Mesodermal cell (in vitro differentiated cells): ENCODE data around the gene PARVB.

Source experiments
- H3K27ac ChIP-seq: 2 replicates; pipeline ENCODE4 v1.7.0; 2013; ENCODE audit warnings: mild to moderate bottlenecking, low read depth, low read length, moderate library complexity; ENCODE audit not compliant: severe bottlenecking
- H3K36me3 ChIP-seq: 2 replicates; pipeline ENCODE4 v1.7.1; 2013; ENCODE audit warnings: mild to moderate bottlenecking, low read length, moderate library complexity; ENCODE audit not compliant: control insufficient read depth, insufficient read depth
- H3K4me1 ChIP-seq: one replicate; pipeline ENCODE4 v1.7.1; 2013; ENCODE audit warnings: mild to moderate bottlenecking, low read length; ENCODE audit not compliant: insufficient read depth, control insufficient read depth, poor library complexity, severe bottlenecking
- H3K4me3 ChIP-seq: 2 replicates; pipeline ENCODE4 v1.7.0; 2013; ENCODE audit warnings: low read length, control low read depth, mild to moderate bottlenecking; ENCODE audit not compliant: insufficient read depth, poor library complexity, severe bottlenecking; ENCODE audit errors: extremely low read depth
- H3K9me3 ChIP-seq: 2 replicates; pipeline ENCODE4 v1.7.1; 2013; ENCODE audit warnings: mild to moderate bottlenecking, low read length, moderate library complexity; ENCODE audit not compliant: control insufficient read depth
- WGBS, 2 experiments: methylation state at CpG; one replicate each; pipeline ENCODE4 v1.1.5; 2013; ENCODE audit warnings: missing lambda C conversion rate in 2 of 2; ENCODE audit not compliant: insufficient coverage in 2 of 2; 5-methylcytosine and 5-hydroxymethylcytosine counted together

The PARVB gene

GRCh38 chr22:44076825-44077224, 52.7 kb downstream of the PARVB start:
- Histone ChIP-seq H3K4me1 (no peaks in the 10 kb centered on the region), H3K36me3 (no peaks in the 10 kb centered on the region), H3K27ac (no peak overlapping the region), H3K9me3 (no peaks in the 10 kb centered on the region), H3K4me3 (no peak overlapping the region)
- 84 to 95% methylated on average over 7 to 8 of the region's 8 CpGs for WGBS, 2 experiments

- Histone ChIP-seq H3K27ac (no peak overlapping the region), H3K9me3 (peaks cover 5% of the 10 kb centered on the region), H3K4me1 (no peaks in the 10 kb centered on the region), H3K36me3 (no peaks in the 10 kb centered on the region), H3K4me3 (no peak overlapping the region)
- WGBS, 2 experiments: 45 to 51% methylated on average over 23 to 25 of the region's 27 CpGs
Measured at GRCh38 chr22:44080936-44081861, 57.1 kb downstream of the PARVB start.

- Histone ChIP-seq H3K4me1 (no peaks in the 10 kb centered on the region), H3K36me3 (no peaks in the 10 kb centered on the region), H3K9me3 (peaks cover 5% of the 10 kb centered on the region), H3K27ac (no peak overlapping the region), H3K4me3 (no peak overlapping the region)
- WGBS, 2 experiments: 74 to 83% methylated on average over 4 of the region's 9 CpGs
Measured at GRCh38 chr22:44082801-44083200, 58.7 kb downstream of the PARVB start.

- Histone ChIP-seq H3K36me3 (no peaks in the 10 kb centered on the region), H3K4me1 (no peaks in the 10 kb centered on the region), H3K27ac (no peak overlapping the region), H3K4me3 (no peak overlapping the region), H3K9me3 (peaks cover 5% of the 10 kb centered on the region)
- WGBS, 2 experiments: 89 to 95% methylated on average over 5 to 10 of the region's 11 CpGs
Measured at GRCh38 chr22:44084044-44084772, 60.1 kb downstream of the PARVB start.

GRCh38 chr22:44085743-44086270, 61.7 kb downstream of the PARVB start:
- no peak overlapping the region for H3K4me3 ChIP-seq
- H3K9me3 ChIP-seq: peaks cover 5% of the 10 kb centered on the region
- no peak overlapping the region for H3K27ac ChIP-seq
- H3K4me1 ChIP-seq: no peaks in the 10 kb centered on the region
- WGBS, 2 experiments: 86 to 94% methylated on average over 5 to 9 of the region's 11 CpGs
- no peaks in the 10 kb centered on the region for H3K36me3 ChIP-seq

- no peaks in the 10 kb centered on the region for H3K36me3 ChIP-seq
- H3K9me3 ChIP-seq: peaks cover 5% of the 10 kb centered on the region
- H3K4me3 ChIP-seq: no peak overlapping the region
- no peak overlapping the region for H3K27ac ChIP-seq
- no peaks in the 10 kb centered on the region for H3K4me1 ChIP-seq
- 85 to 87% methylated on average over 12 of the region's 17 CpGs for WGBS, 2 experiments
Measured at GRCh38 chr22:44086271-44087088, 62.4 kb downstream of the PARVB start.

GRCh38 chr22:44087089-44087430, 63.0 kb downstream of the PARVB start:
- H3K36me3 ChIP-seq: no peaks in the 10 kb centered on the region
- peaks cover 5% of the 10 kb centered on the region for H3K9me3 ChIP-seq
- H3K4me3 ChIP-seq: no peak overlapping the region
- no peaks in the 10 kb centered on the region for H3K4me1 ChIP-seq
- 79 to 80% methylated on average over 1 to 4 of the region's 4 CpGs for WGBS, 2 experiments
- H3K27ac ChIP-seq: no peak overlapping the region

- Histone ChIP-seq H3K36me3 (no peaks in the 10 kb centered on the region), H3K4me3 (no peak overlapping the region), H3K27ac (no peak overlapping the region), H3K4me1 (no peaks in the 10 kb centered on the region), H3K9me3 (peaks cover 5% of the 10 kb centered on the region)
- WGBS, 2 experiments: 89 to 90% methylated on average over 14 to 17 of the region's 17 CpGs
Measured at GRCh38 chr22:44088976-44089570, 65.0 kb downstream of the PARVB start.

GRCh38 chr22:44089717-44090570, 65.8 kb downstream of the PARVB start:
- no peak overlapping the region for H3K4me3 ChIP-seq
- H3K27ac ChIP-seq: no peak overlapping the region
- peaks cover 2% of the 10 kb centered on the region for H3K36me3 ChIP-seq
- H3K9me3 ChIP-seq: no peaks in the 10 kb centered on the region
- WGBS, 2 experiments: 96% methylated on average over 13 to 15 of the region's 15 CpGs
- no peaks in the 10 kb centered on the region for H3K4me1 ChIP-seq
